Prostate gland (tissue), 2 donors: Measurements from ENCODE around the gene PEAK1. TPM values are rescaled to one million over a fixed set of nuclear protein-coding genes. Genes with fewer than 3 reads are reported as not detected.

Experiments used
- DNase-seq: peaks from one replicate; pipeline ENCODE4 v3.0.0-alpha.2; 2019; ENCODE audit warnings: low spot score
- H3K27ac ChIP-seq, 2 donors: fragments of 200-600 bp; sonication (generic); 2 replicates each; pipeline ENCODE4 v1.5.1; 2017 to 2019
- H3K27me3 ChIP-seq: fragments of 200-600 bp; sonication (generic); replicated peaks from 2 replicates; pipeline ENCODE4 v1.5.1; 2019; ENCODE audit not compliant: insufficient read depth
- H3K36me3 ChIP-seq, 2 donors: fragments of 200-600 bp; sonication (generic); 1 replicate in 1 of 2; 2 replicates in 1 of 2; pipeline versions ENCODE4 v1.5.1 to v1.8.1; 2017 to 2019
- H3K4me1 ChIP-seq: fragments of 200-600 bp; sonication (generic); replicated peaks from 2 replicates; pipeline ENCODE4 v1.5.1; 2019
- H3K4me3 ChIP-seq, 2 donors: fragments of 200-600 bp; sonication (generic); 2 replicates each; pipeline ENCODE4 v1.5.1; 2017 to 2019
- H3K9me3 ChIP-seq: fragments of 200-600 bp; sonication (generic); 2 replicates; pipeline ENCODE4 v1.5.1; 2017
- POLR2A ChIP-seq: fragments of 450-650 bp; IDR thresholded peaks from one replicate; pipeline ENCODE4 v1.6.1; 2016; ENCODE audit warnings: antibody characterized with exemption, mild to moderate bottlenecking
- POLR2AphosphoS5 ChIP-seq: sonication (generic); formaldehyde crosslinking; IDR thresholded peaks from one replicate; pipeline ENCODE4 v1.6.1; 2017; ENCODE audit warnings: antibody characterized with exemption
- WGBS: methylation state at CpG from one replicate; pipeline ENCODE4 v1.1.5; 2018; 5-methylcytosine and 5-hydroxymethylcytosine counted together
- intact Hi-C: fragments of 100-400 bp; cut with DNase I; formaldehyde crosslinking; loops from one replicate; pipeline ENCODE4 v1.14.2; 2022
- total RNA-seq, 2 donors: library from RNA; depleted of rRNA; stranded (reverse); fragments of >200 nt; gene quantifications; one replicate each; pipeline ENCODE4 v1.1.0, GENCODE V29; 2016
- TF ChIP-seq, protein P1 (sequence below), 4 experiments: fragments of 200-600 bp in 2 of 4; fragments of 450-650 bp in 2 of 4; sonication (generic) in 2 of 4; IDR thresholded peaks; 1 replicate in 3 of 4; 2 replicates in 1 of 4; pipeline ENCODE4 v1.5.1; 2016 to 2019; ENCODE audit warnings: antibody characterized with exemption in 4 of 4, mild to moderate bottlenecking in 2 of 4, moderate library complexity in 2 of 4

PEAK1 gene
- total RNA-seq, 2 donors from 2014 or later: 11.3 to 108 TPM

DNA sequence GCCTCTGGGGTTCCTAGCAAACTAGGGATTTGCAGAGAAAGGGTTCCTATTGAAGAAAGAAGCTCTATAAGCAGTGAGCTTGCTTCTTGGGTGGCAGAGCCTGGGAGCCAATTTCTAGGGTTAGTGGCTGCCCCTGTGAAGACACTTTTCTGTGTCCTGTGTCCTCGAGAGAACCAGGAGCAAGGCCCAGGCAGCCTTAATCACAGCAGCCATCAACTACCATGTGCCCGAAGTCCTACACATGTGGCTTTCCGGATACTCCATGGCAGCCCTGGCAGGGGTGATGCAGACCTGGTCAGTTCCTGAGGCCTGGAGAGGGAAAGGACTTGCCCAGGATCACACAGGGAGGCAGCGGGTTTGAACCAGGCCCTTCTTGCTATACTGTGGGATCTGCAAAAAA is 321.3 kb downstream of the PEAK1 start:
- WGBS: 94% methylated on average over 4 of the region's 4 CpGs
- intact Hi-C loops: no loop called here
- no peaks in the 10 kb centered on the region for H3K27me3 ChIP-seq
- no peak overlapping the region for H3K27ac ChIP-seq
- no peak for DNase-seq
- no peaks in the 10 kb centered on the region for H3K36me3 ChIP-seq
- H3K4me3 ChIP-seq: no peak overlapping the region
- no peaks in the 10 kb centered on the region for H3K9me3 ChIP-seq
- no peak for TF ChIP-seq POLR2AphosphoS5
- TF ChIP-seq POLR2A: no peak
- TF ChIP-seq, protein P1, sequence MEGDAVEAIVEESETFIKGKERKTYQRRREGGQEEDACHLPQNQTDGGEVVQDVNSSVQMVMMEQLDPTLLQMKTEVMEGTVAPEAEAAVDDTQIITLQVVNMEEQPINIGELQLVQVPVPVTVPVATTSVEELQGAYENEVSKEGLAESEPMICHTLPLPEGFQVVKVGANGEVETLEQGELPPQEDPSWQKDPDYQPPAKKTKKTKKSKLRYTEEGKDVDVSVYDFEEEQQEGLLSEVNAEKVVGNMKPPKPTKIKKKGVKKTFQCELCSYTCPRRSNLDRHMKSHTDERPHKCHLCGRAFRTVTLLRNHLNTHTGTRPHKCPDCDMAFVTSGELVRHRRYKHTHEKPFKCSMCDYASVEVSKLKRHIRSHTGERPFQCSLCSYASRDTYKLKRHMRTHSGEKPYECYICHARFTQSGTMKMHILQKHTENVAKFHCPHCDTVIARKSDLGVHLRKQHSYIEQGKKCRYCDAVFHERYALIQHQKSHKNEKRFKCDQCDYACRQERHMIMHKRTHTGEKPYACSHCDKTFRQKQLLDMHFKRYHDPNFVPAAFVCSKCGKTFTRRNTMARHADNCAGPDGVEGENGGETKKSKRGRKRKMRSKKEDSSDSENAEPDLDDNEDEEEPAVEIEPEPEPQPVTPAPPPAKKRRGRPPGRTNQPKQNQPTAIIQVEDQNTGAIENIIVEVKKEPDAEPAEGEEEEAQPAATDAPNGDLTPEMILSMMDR (IDR thresholded peaks at IDR 0.05): no peak
- H3K4me1 ChIP-seq: no peaks in the 10 kb centered on the region

DNA sequence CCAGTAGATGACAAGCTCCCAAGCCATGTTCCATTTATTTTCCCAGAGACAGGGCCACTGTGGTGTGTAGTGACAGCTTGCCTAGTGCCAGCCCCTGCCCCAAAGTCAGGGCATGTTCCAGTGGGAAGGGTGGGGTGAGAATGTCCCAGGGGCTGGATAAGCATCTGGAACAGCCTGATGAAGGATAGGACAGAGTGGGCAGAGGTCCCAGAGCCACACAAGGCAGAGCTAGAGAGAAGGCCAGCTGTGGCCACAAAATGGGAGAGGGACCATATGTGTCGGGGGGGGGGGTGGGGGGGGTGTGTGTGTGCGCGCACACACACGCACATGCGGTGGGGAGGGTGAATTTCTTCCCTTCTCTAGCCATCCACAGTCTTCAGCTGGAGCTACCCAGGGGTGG is 322.0 kb downstream of the PEAK1 start:
- Histone ChIP-seq H3K27me3 (no peaks in the 10 kb centered on the region), H3K27ac (no peak overlapping the region), H3K4me3 (no peak overlapping the region), H3K9me3 (no peaks in the 10 kb centered on the region), H3K36me3 (no peaks in the 10 kb centered on the region), H3K4me1 (no peaks in the 10 kb centered on the region)
- no peak for TF ChIP-seq POLR2A
- TF ChIP-seq, protein P1 (IDR thresholded peaks at IDR 0.05): no peak
- no peak for TF ChIP-seq POLR2AphosphoS5
- WGBS: 98% methylated on average over 5 of the region's 5 CpGs
- no peak for DNase-seq
- intact Hi-C loops: no loop called here

DNA sequence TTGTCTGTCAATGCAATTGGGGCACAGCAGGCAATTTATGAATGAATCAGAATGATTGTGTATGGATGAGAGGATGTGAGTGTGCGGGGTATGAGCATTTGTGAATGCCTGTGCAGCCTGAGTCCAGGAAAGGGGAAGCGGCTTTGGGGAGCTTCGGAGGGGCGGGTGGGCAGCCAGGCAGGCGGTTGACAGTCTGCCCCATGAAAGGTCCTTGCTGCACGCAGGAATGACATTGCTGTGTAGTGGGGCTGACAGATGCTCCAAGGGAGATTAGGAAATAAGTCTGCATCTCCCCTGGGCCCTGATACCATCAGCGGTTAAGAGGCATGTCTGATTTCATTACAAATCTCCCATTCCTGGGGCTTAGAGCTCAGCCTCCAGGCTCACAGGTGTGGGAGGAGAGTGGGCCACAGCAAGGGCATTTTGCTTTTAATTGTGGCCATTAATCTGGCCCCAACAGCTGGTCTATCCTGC is 322.6 kb downstream of the PEAK1 start:
- intact Hi-C loops: no loop called here

DNA sequence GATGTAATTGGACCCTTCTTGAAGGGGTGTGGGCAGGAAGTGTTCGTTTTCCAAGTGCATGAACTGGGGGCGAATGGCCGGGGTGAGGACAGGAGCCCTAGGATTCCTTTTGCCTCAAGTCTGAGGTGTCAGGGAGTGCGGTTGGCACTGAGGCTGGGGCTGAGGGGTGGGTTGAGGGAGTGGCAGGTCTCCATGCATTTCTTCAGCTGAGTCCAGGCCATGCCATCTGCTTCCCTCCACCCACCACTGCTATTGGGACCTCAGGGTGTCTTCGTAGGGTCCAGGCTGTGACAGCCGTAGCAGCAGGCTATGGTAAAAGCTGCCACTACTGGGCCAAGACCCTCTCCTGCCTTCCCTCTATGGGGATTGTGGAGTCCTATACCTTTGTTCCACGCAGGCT is 323.4 kb downstream of the PEAK1 start:
- H3K36me3 ChIP-seq: no peaks in the 10 kb centered on the region
- intact Hi-C loops: no loop called here
- no peaks in the 10 kb centered on the region for H3K9me3 ChIP-seq
- TF ChIP-seq, protein P1 (IDR thresholded peaks at IDR 0.05): no peak
- TF ChIP-seq POLR2AphosphoS5 (no peak), POLR2A (no peak)
- H3K27ac ChIP-seq: no peak overlapping the region
- H3K27me3 ChIP-seq: no peaks in the 10 kb centered on the region
- no peaks in the 10 kb centered on the region for H3K4me1 ChIP-seq
- no peak for DNase-seq
- no peak overlapping the region for H3K4me3 ChIP-seq
- 86% methylated on average over 7 of the region's 7 CpGs for WGBS

More for the DNA sequence above, 322.6 kb downstream of the PEAK1 start:
- DNase-seq: no peak
- Histone ChIP-seq H3K27ac (no peak overlapping the region), H3K36me3 (no peaks in the 10 kb centered on the region), H3K27me3 (no peaks in the 10 kb centered on the region), H3K4me1 (no peaks in the 10 kb centered on the region), H3K4me3 (no peak overlapping the region), H3K9me3 (no peaks in the 10 kb centered on the region)
- 89% methylated on average over 7 of the region's 7 CpGs for WGBS
- TF ChIP-seq POLR2AphosphoS5: no peak
- TF ChIP-seq, protein P1 (IDR thresholded peaks at IDR 0.05): no peak
- TF ChIP-seq POLR2A: no peak

DNA sequence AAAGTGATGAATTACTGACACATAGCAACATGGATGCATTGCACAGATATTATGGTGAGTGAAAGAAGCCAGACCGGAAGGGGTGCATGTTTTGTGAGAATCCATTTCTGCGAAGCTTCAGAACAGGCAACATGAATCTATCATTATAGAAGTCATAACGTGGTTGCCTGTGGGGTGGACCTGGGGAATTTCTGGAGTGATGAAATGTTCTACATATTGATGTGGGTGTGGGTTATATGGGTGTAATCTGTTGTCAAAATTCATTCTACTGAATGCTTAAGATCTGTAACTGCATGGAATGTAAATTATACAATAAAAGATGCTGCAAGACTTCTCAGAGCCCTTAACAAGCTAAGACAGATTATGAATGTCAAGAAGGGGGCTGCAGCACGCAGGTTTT is 323.8 kb downstream of the PEAK1 start:
- Histone ChIP-seq H3K9me3 (no peaks in the 10 kb centered on the region), H3K27ac (no peak overlapping the region), H3K27me3 (no peaks in the 10 kb centered on the region), H3K4me3 (no peak overlapping the region), H3K4me1 (no peaks in the 10 kb centered on the region), H3K36me3 (no peaks in the 10 kb centered on the region)
- TF ChIP-seq POLR2AphosphoS5 (no peak), POLR2A (no peak)
- TF ChIP-seq, protein P1 (IDR thresholded peaks at IDR 0.05): no peak
- intact Hi-C loops: no loop called here
- WGBS: 58% methylated on average over 4 of the region's 4 CpGs
- no peak for DNase-seq
